ENCODE measurements around the gene ADAM12. TPM values are rescaled to one million over a fixed set of nuclear protein-coding genes. Genes with fewer than 3 reads are reported as not detected.

ADAM12 gene
- total and polyA plus RNA-seq, 2 donors (not counting 3 experiments of a cell fraction or from before 2014, with no cell fraction given): 0.22 to 0.33 TPM

GRCh38 chr10:126432507-126432906 is 44.2 kb upstream of the ADAM12 start:
- dilution Hi-C loops (cut with MboI; ENCODE audit: extremely low pct_ligation_motif_present, low sequenced_read_pairs): no loop called here
- no peaks in the 10 kb centered on the region for H3K4me1 ChIP-seq (ENCODE audit: control insufficient read depth, extremely low read depth, insufficient read depth, low read length)
- intact Hi-C loops (cut with micrococcal nuclease): no loop called here
- no peak overlapping the region for H2AFZ ChIP-seq (ENCODE audit: low read depth, low read length)
- TF ChIP-seq FOS (IDR thresholded peaks at IDR 0.05; ENCODE audit: borderline replicate concordance, insufficient read depth, low read length) (no peak), EZH2 (IDR thresholded peaks at IDR 0.05; ENCODE audit: borderline replicate concordance, low read depth, low read length, severe bottlenecking) (no peak), MAX (IDR thresholded peaks at IDR 0.05; ENCODE audit: insufficient read depth, insufficient read length) (no peak), CTCF (IDR thresholded peaks at IDR 0.05; ENCODE audit: extremely low read depth in 1 of 2, insufficient read depth in 1 of 2, low read depth in 1 of 2, low read length in 2 of 2) (no peak), JUN (IDR thresholded peaks at IDR 0.05; ENCODE audit: borderline replicate concordance, insufficient read depth, insufficient read length, low read depth) (no peak)
- H3K36me3 ChIP-seq (ENCODE audit: control insufficient read depth in 2 of 2, extremely low read depth in 1 of 2, insufficient read depth in 2 of 2, low read length in 2 of 2): no peaks in the 10 kb centered on the region
- no peak overlapping the region for H3K4me3 ChIP-seq (replicated peaks in 1 of 3; ENCODE audit: insufficient read depth in 1 of 3, low read depth in 1 of 3, low read length in 3 of 3)
- H3K9ac ChIP-seq (replicated peaks; ENCODE audit: extremely low read depth, insufficient read depth, low read length): no peak overlapping the region
- DNase-seq (ENCODE audit: low read depth, low spot score) (no peak), FAIRE-seq (no peak)
- no peaks in the 10 kb centered on the region for H3K79me2 ChIP-seq (ENCODE audit: control insufficient read depth, insufficient read depth, low read length)
- H3K4me2 ChIP-seq (ENCODE audit: insufficient read depth, low read length): no peak overlapping the region
- POLR2A ChIA-PET: no interaction called here
- H3K9me3 ChIP-seq (replicated peaks; ENCODE audit: control insufficient read depth, insufficient read depth, low read length): no peaks in the 10 kb centered on the region
- CTCF ChIA-PET: no interaction called here
- H3K27ac ChIP-seq (ENCODE audit: insufficient read depth, low read depth, low read length): no peak overlapping the region
- H4K20me1 ChIP-seq (replicated peaks; ENCODE audit: control insufficient read depth, extremely low read depth, insufficient read depth, low read length): no peaks in the 10 kb centered on the region
- no TSS peak for BruUV-seq (replicated peaks)
- H3K9me1 ChIP-seq (replicated peaks; ENCODE audit: control insufficient read depth, extremely low read depth, insufficient read depth, low read length): no peaks in the 10 kb centered on the region
- no peaks in the 10 kb centered on the region for H3K27me3 ChIP-seq (ENCODE audit: control insufficient read depth in 2 of 2, insufficient read depth in 2 of 2, low read length in 2 of 2)

- CTCF ChIA-PET: no interaction called here
- no TSS peak for BruUV-seq (replicated peaks)
These were observed 43.5 kb upstream of the ADAM12 start for GRCh38 chr10:126431816-126432215.

More at GRCh38 chr10:126431816-126432215, 43.5 kb upstream of the ADAM12 start:
- H3K27ac ChIP-seq (ENCODE audit: insufficient read depth, low read depth, low read length): no peak overlapping the region
- TF ChIP-seq POLR2AphosphoS5 (IDR thresholded peaks at IDR 0.05; ENCODE audit: insufficient read depth, low read depth, low read length) (no peak), JUN (IDR thresholded peaks at IDR 0.05; ENCODE audit: borderline replicate concordance, insufficient read depth, insufficient read length, low read depth) (no peak), FOS (IDR thresholded peaks at IDR 0.05; ENCODE audit: borderline replicate concordance, insufficient read depth, low read length) (no peak), POLR2A (IDR thresholded peaks at IDR 0.05; ENCODE audit: low read depth, low read length) (no peak), MAX (IDR thresholded peaks at IDR 0.05; ENCODE audit: insufficient read depth, insufficient read length) (no peak), MYC (IDR thresholded peaks at IDR 0.05; ENCODE audit: low read depth, low read length) (no peak), EZH2 (IDR thresholded peaks at IDR 0.05; ENCODE audit: borderline replicate concordance, low read depth, low read length, severe bottlenecking) (no peak), CTCF (IDR thresholded peaks at IDR 0.05; ENCODE audit: extremely low read depth in 1 of 2, insufficient read depth in 1 of 2, low read depth in 1 of 2, low read length in 2 of 2) (no peak)
- H3K36me3 ChIP-seq (ENCODE audit: control insufficient read depth in 2 of 2, extremely low read depth in 1 of 2, insufficient read depth in 2 of 2, low read length in 2 of 2): no peaks in the 10 kb centered on the region
- H3K4me1 ChIP-seq (ENCODE audit: control insufficient read depth, extremely low read depth, insufficient read depth, low read length): no peaks in the 10 kb centered on the region
- no peaks in the 10 kb centered on the region for H3K9me1 ChIP-seq (replicated peaks; ENCODE audit: control insufficient read depth, extremely low read depth, insufficient read depth, low read length)
- DNase-seq (ENCODE audit: low read depth, low spot score) (no peak), FAIRE-seq (no peak)
- intact Hi-C loops (cut with micrococcal nuclease): no loop called here
- dilution Hi-C loops (cut with MboI; ENCODE audit: extremely low pct_ligation_motif_present, low sequenced_read_pairs): no loop called here
- POLR2A ChIA-PET: no interaction called here
- H3K4me2 ChIP-seq (ENCODE audit: insufficient read depth, low read length): no peak overlapping the region
- H3K4me3 ChIP-seq (replicated peaks in 1 of 3; ENCODE audit: insufficient read depth in 1 of 3, low read depth in 1 of 3, low read length in 3 of 3): no peak overlapping the region
- H3K27me3 ChIP-seq (ENCODE audit: control insufficient read depth in 2 of 2, insufficient read depth in 2 of 2, low read length in 2 of 2): no peaks in the 10 kb centered on the region
- no peaks in the 10 kb centered on the region for H3K9me3 ChIP-seq (replicated peaks; ENCODE audit: control insufficient read depth, insufficient read depth, low read length)
- H3K79me2 ChIP-seq (ENCODE audit: control insufficient read depth, insufficient read depth, low read length): no peaks in the 10 kb centered on the region
- H4K20me1 ChIP-seq (replicated peaks; ENCODE audit: control insufficient read depth, extremely low read depth, insufficient read depth, low read length): no peaks in the 10 kb centered on the region
- no peak overlapping the region for H2AFZ ChIP-seq (ENCODE audit: low read depth, low read length)
- no peak overlapping the region for H3K9ac ChIP-seq (replicated peaks; ENCODE audit: extremely low read depth, insufficient read depth, low read length)
